COR-L47 (cell line): Measurements from ENCODE around the gene KIAA2012.
"Not testable (repeated sequence)": the region's sequence is repeated elsewhere in the genome, so short reads cannot be mapped to it uniquely, and the experiment has no call there.

Source experiments
- DNase-seq: peaks from one replicate; lab custom pipeline; 2025; lab: John Stamatoyannopoulos, UW

KIAA2012 gene

GRCh38 chr2:202118168-202118567 is 45.1 kb downstream of the KIAA2012 start:
- no peak for DNase-seq

DNA sequence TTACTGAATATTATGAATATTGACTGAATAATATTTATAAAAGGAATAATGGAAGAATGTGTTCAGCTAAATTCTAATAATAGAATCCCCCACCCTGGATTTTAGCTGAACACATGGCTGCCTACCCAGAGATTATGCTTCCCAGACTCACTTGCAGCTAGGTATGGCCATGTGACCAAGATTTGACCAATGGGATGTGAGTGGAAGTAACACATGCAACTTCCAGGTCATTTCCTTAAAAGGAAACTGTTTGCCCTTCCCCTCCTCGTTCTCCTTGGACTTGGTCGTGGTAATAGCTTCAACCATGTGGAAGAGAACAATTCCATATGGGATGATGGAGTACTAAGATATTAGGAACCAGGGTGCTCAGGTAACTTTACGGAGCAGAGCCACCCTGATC is 47.8 kb downstream of the KIAA2012 start:
- DNase-seq, result no peak

- no peak for DNase-seq
These were observed 48.6 kb downstream of the KIAA2012 start for GRCh38 chr2:202121532-202122162.

DNA sequence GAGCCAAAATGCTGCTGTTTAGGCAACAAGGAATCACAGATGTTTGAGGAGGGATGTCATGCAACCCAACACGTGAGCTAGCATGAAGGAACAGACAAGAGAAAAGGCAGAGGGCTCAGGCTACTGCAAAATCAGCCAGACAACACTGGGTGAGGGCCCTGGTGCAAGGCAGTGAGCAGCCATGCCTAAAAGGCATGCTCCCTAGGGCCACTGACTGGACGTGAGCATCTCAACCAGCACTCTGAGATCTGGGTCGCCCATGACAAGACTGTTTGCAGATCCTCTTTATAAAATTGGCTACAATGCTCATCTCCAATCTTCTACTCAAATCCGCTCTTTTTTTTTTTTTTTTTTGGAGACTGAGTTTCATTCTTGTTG is 49.1 kb downstream of the KIAA2012 start:
- DNase-seq, result no peak

DNA sequence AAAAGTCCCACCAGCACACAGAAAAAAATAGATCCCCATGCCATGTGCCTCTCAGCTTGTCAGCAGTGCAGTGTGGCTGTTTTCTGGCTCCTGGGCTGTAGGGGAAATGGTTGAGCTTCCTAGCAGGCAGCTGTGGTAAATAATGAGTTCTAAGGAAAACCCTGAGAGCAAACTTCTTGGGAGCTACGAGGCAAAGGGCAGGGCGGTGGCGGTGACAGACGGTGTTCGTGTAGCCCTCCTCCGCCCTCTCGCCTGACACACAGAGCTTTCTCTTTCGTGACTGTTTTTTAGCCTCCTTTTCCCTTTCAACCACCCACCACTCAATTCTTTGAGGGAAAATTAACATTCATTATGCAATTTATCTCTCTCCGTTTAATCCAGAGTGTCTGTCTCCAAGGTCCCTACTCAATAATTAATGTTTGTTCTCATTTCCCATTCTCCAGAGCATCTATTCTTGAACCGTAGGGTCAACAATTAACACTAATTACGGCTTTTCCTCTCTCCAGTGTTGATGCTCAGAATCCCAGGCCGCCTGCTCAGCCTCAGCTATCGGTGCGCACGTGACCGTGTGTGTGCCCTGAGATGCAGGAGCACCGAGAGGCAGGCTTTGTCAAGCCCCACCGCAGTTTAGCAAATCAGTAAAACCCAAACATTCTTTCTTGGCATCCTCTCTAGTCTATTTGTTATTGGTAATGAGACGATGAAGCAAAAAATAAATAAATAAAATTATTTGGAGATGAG is 50.1 kb downstream of the KIAA2012 start:
- DNase-seq, result peak; percentile 81

GRCh38 chr2:202124286-202124685 is 51.2 kb downstream of the KIAA2012 start:
- no peak for DNase-seq

DNA sequence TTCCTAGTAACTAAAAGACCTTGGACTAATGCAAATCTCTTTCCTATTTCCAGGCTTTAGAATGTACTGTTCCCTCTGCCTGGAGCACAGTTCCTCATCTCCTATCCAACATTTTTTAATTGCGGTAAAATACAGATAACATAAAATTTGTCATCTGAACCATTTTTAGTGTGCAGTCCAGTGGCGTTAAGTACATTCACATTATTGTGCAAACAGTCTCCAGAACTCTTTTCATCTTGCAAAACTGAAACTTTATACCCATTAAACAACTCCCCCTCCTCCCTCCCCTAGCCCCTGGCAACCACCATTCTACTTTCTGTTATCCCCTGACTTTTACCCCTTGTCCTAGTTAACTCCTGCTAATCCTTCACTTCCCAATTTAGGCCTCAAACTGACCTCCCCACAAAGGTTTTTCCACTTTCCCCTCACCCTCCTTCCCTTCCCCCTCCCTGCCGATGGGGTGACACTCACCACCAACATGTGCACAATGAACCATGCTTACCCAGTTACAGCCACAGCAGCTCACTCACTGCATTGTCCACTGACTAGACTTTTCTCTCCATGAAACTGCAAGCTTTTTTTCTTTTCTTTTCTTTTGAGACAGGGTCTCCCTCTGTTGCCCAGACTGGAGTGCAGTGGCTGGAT is 54.8 kb downstream of the KIAA2012 start:
- no peak for DNase-seq

DNA sequence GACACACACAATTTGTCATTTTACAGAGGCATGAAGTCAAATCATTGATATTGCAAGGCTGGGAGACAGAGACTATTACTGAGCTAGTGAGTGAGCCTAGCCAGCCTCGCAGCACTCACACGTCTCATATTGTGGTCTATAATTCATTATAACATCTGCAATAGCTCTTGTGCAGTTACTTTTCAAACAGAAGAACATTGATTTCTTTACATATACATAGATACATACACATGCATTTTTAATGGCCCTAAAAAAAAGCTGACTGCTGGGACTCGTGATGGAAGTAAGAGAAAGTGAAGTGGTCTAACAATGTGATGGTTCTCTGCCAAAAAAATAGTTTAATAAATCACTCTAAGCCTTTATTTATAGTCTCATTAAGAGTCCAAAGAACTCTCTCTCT is 56.8 kb downstream of the KIAA2012 start:
- no peak for DNase-seq

GRCh38 chr2:202133200-202133908 is 60.3 kb downstream of the KIAA2012 start:
- DNase-seq, result no peak

DNA sequence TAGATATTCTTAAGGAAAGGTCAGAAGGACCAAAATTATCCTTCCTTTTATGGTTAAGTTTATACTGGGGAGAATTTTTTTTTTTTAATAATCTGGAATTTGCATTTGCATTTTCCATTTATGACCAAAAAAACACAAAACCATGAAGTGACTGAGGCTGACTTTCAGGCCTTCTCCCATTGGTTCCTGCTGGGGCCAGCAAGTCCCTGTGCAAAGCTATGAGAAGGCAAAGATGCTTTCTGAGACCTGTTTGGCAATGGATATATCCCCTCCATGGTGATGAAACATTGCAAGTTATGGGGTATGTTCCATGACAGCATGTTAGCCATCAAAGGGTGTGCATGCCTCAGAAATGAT is 60.8 kb downstream of the KIAA2012 start:
- DNase-seq, result no peak

DNA sequence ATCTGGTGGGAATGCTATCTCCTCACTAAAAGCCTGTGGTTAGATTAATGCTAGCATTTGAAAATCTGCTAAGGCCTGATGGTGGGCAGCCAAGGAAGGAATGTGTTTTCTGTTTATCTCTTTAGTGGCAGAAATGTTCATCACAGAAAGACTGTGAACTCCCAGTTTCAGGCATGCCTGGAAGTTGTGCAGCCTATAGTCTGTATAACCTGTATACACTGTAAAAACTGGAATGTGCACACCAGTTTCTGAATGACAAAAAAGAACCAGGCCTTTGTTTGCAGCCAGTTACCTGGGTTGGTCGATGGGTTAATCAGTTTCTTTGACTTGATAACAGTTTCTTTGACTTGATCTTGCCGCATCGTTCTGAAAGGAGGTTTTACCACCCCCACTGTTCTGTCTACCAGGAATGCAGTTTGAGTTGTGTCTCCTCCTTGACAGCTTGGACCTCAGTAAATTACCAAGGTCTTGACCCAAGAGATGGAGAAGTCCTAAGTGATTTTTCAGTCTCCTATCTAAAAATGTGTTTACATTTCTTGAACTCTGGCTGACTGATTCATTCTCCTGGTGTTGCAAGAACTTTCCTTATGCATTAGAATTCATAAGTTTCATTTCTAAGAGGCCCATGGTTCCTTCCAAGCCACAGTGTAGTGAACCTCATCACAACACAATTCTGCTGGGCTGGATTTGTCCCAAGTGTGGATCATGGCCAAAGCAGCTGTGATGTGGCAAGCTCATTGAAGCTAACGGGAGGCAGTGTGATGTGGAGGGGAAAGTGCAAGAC is 62.2 kb downstream of the KIAA2012 start:
- no peak for DNase-seq

DNA sequence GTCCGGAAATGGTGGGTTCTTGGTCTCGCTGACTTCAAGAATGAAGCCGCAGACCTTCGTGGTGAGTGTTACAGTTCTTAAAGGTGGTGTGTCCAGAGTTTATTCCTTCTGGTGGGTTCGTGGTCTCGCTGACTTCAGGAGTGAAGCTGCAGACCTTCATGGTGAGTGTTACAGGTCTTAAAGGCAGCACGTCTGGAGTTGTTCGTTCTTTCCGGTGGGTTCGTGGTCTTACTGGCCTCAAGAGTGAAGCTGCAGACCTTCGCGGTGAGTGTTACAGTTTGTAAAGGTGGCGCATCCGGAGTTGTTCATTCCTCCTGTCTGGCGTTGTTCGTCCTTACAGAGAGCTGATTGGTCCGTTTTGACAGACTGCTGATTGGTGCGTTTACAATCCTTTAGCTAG is 63.0 kb downstream of the KIAA2012 start:
- not testable (repeated sequence) for DNase-seq

DNA sequence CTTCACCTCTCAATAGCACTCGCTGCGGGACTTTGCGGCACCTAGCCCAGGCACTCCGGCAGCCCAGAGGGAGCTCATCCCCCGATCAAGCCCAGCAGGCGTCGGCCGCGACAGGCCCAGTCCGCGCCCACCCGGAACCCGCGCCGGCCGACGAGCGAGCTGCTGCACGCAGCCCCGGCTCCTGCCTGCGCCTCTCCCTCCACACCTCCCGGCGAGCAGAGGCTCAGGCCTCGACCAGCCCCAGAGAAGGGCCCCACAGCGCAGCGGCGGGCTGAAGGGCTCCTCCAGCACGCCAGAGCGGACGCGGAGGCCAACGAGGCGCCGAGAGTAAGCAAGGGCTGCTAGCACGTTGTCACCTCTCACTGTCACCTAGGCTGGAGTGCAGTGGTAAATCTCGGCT is 63.5 kb downstream of the KIAA2012 start:
- no peak for DNase-seq

GRCh38 chr2:202140522-202141252 is 67.6 kb downstream of the KIAA2012 start:
- DNase-seq, result no peak

DNA sequence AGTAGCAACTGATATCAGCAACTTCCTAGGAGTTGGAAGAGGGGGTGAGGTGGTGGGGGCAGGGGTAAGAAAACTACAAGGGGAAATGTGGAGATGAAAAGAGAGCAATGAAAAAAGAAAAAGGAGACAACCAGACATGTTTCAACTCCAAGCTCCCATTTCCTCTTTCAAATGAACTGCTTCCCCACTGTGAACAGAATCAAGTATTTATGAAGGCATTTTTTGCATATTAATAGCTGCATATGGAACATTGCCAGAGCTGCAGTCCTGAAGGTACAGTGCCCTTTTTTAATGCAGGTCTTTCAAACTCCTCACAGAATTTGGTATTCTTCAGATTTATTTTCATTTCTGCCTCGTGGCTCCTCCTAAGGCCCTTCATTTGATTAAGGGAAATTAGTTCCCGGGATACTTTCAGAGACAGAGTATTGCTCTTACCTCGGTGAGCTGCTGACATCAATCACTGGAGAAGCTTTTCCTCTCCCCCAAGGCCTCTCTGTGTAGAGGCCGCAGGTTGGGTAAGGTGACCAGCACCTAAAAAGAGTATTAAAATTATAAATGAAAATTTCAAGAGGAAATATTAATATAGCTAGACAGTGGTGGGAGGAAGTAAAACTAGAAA is 68.4 kb downstream of the KIAA2012 start:
- no peak for DNase-seq

GRCh38 chr2:202142540-202142939 is 69.5 kb downstream of the KIAA2012 start:
- no peak for DNase-seq

- no peak for DNase-seq
These were observed 74.7 kb downstream of the KIAA2012 start for GRCh38 chr2:202147775-202148174.

GRCh38 chr2:202148515-202149154 is 75.6 kb downstream of the KIAA2012 start:
- no peak for DNase-seq

DNA sequence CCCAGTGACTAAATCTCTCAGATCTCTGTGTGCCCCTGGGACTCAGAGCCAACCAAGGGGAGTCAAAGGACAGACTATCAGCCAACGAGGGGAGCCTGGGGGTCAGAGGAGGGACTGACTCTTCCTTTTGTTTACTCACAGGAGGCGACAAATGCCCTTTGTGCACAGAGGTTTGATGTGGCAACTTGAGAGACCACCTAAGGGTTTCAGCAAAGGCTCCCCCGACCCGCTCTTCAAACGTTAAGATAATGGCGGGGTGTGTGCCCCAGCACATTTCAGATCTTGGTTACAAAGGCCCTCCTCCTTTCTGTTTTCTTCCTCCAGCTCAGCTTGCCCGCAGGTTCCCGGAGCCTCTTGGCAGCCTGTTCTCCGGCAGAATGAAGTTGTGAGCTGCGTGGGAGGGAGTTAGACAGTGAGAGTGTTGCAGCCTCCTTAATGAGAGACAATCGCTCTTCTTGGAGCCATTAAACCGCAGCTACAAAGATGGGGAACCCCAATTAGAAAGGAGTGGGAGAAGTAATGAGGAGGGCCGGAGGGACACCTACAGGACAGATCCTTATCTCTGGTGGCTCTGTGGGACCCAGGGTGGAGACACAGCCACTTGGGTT is 76.2 kb downstream of the KIAA2012 start:
- DNase-seq, result no peak

- DNase-seq, result no peak
These were observed 76.9 kb downstream of the KIAA2012 start for GRCh38 chr2:202149936-202150335.
